NCI-H82 treated with DMSO at 0.1 percent for 48 hours (cell line): Measurements from ENCODE around the gene ZFP36L2.

Experiments used
- DNase-seq: peaks from one replicate; lab custom pipeline; 2025; ENCODE audit not compliant: unreplicated experiment; lab: John Stamatoyannopoulos, UW

The ZFP36L2 gene

DNA sequence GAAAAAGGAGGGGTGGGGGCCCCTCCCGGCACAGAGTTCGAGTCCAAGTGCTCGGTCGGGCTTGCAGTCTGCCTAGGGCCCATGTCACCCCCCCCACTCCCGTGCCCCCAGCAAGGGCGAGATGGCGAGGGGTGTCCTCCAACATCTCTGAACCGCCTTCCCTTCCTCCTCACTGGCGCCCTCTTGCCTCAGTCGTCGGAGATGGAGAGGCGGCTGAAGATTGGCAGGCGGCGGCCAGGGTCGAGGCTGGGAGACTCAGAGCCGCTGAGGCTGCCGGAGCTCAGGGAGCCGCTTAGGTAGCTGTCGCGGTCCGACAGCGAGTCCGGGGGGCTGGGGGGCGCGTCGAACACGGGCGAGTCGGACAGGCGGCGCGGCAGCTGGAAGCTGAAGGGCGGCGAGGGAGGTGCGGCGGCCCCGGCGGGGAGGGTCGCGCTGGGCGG, 2.3 kb downstream of the ZFP36L2 start:
- peak; percentile 62 for DNase-seq

DNA sequence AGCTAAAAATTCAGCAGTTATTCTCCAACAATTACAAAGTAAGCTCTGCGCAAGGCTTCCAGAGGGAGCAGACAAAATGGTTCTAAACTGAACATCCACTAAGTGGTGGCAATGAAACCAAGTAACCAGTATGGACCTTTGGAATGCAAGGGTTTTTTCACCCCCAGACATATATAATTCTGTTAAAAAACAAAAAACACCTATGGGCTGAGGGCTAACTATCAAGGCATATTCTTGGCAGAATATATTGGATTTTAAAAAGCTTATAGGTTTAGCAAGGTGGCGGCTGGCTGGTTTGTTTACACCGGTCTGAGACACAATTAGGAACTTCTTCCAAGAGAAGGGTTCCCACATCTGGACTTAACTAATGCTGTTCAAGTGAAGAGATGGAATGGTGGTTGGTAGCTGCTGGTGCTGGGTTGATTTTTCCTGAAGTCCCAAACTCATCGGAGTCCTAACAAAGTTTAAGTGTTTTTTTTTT, 2.8 kb downstream of the ZFP36L2 start:
- DNase-seq: no peak

DNA sequence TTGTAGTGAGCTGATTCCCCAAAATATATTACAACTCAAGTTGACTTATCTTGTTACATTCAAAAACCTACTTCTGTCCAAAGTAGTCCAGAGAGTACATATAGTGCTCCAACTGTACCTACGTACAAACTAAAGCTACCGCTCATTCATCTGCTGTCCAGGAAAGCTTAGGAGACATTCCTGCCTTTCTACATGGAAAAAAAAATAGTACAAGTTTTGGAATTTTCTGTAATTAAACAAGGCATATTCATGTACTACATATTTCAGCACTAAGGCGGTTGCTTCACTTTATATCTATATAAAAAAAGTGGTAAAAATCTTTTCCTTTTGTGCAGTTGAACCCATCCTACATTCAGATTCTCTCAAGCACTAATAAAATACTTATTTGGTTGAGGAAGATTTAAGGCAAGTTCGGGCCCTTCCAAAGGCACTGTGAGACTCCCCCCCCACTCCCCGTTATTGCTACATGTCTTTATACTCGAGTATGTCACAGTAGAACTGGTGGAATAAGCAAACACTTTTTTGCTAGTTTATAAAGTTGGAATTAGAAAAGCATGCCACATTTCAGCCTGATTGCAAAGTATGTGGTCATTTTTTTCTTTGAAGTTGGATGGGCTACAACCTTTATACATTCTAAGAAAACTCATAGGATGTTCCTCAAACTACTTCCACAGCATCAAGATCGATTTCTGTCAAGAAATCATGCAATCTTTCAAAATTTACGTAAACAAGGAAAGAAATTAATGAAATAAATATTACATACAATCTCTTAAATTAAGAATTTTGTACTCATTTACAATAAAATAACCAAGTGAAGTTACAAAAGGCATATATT, 3.7 kb downstream of the ZFP36L2 start:
- no peak for DNase-seq

DNA sequence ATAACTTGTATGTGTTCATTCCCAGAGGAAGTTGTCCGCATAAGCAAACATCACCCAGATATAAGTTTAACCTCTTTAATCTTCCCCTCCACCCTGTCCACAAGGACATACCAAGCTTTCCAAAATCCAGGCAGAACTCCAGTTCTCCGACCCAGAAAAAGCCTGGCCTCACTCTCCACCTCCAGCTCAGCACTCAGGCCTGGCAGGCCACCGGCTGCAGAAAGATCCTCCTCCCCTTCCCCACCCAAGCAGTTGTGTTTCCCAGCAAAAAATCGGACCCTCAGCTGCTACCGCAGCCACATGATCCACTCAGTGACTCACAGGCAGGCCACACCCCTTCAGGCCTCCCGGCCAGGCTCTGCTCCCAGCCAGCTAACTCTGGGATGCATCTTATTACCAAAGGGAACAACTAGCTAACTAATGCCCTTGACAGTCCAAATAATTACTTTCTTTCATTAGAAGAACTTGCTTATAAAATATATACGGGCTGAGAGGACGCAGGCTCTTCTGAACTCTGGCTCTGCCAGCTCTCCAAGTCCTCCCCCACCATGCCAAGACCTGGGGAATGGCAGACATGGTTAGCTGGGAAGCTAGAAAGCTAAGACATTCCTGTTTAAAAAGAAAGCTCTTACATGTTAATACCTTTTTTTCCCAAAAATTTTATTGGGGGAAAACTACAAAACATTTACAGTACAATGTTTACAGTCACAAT, 4.5 kb downstream of the ZFP36L2 start:
- peak; percentile 53 for DNase-seq

GRCh38 chr2:43221124-43221762, 5.2 kb downstream of the ZFP36L2 start:
- no peak for DNase-seq

GRCh38 chr2:43220760-43221123, 5.7 kb downstream of the ZFP36L2 start:
- no peak for DNase-seq

DNA sequence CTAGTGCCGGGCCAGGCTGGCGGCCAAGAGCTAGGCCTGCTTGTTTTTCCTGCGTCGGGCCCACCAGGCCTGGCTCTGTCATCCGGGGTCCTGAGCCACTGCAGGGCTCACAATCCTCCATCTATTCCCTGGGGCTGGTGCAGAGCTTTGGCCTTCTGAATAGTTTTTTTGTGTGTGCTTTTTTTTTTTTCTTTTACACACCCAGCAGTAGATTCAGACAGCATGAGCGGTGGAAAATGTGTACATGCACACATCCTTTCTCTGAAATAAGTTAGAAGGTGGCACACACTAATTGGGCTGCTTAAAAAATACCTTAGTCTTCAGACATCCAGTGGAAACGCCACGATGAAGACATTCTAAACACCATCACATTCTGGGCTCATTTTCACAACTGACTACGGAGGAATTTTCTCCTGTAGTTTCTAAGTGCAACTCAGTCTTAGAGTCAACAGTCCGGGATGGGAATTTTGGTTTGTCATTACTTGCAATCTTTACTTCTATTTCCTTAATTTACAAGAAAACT, 6.1 kb downstream of the ZFP36L2 start:
- no peak for DNase-seq

GRCh38 chr2:43219383-43220228, 6.8 kb downstream of the ZFP36L2 start:
- DNase-seq: no peak

DNA sequence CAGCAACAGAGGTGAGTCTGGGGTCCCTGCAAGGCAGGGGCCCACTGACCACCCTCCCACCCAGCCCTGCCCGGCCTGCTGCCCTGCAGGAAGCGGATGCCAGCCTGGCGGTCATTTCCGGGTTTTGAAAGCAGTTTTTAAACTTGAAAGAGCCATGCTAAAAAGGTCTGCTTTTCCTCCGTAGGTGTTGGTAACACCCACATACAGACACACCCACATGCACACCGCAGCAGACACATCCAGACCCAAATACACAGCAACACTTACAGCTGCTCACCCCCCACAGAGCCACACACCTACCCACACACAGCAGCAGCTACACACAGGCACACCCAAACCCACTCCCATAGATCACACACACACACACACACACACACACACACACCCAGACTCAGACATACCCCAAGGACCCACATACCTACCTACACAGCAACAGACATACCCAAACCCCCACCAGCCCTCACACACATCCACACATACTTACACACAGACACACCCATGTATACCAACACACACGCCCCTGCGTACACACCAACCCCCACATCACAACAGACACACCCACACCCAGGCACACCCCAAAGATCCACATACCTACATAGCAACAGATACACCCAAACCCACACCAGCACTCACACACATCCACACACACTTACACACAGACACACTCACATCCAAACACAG, 7.6 kb downstream of the ZFP36L2 start:
- DNase-seq: no peak

- no peak for DNase-seq
These were observed 8.2 kb downstream of the ZFP36L2 start for GRCh38 chr2:43218155-43218701.

DNA sequence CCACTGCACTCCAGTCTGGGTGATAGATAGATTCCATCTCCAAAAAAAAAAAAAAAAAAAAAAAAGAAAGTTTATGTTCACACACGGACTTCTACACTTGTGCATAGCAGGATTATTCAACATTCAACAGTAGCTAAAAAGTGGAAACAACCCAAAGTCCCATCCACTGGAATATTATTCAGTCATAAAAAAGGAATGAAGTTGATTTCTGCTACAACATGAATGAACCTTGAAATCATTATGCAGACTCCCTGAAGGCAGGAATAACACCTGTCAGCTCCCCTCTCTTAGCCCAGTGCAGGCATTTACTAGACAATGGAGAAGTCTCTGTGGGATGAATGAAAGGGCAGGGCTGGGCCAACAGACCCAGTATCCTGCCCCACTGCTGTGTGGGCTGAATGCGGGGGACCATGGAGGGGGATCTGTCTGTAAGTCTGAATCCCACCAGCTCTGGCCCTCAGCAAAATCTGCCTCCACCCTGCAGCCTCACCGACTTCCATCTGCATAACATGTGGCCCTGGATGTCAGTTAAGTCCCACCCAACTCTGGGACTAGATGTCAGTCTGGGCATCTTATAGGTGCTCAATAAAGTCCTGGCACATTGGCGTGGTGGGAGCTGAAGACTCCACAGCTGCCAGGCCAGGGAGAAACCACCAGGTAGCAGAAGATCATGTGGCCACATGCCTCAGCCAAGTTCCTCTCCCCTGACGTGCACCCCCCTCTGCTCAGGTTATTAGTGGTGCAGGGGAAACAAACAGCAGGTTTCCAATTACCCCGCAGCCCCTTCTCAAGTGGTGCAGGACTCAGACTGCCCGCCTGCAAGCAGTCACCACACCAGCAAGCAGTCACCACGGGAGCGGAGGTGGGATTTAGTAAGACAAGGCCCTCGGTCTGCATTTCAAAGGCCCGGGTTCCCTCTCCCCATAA, 8.9 kb downstream of the ZFP36L2 start:
- no peak for DNase-seq

GRCh38 chr2:43216629-43217028, 9.8 kb downstream of the ZFP36L2 start:
- no peak for DNase-seq

GRCh38 chr2:43215673-43216255, 10.6 kb downstream of the ZFP36L2 start:
- DNase-seq: no peak

DNA sequence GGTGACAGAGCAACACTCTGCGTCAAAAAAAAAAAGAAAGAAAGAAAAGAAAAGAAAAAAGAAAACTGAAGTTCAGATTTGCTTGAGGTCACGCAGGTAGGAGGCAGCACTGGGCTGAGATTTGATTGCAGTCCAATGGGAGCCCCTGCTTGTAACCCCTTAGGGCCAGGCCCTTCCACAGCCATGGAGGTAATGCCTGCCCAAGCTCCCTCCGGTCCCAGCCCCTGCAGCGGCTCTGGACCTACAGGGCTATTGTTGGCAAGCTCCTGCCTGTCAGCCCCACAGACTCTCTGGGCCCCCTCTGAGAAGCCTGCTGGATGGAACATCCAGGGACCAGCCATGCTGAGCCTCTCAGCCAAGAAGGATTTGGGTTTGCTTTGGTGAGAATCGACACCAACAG, 12.2 kb downstream of the ZFP36L2 start:
- DNase-seq: no peak

DNA sequence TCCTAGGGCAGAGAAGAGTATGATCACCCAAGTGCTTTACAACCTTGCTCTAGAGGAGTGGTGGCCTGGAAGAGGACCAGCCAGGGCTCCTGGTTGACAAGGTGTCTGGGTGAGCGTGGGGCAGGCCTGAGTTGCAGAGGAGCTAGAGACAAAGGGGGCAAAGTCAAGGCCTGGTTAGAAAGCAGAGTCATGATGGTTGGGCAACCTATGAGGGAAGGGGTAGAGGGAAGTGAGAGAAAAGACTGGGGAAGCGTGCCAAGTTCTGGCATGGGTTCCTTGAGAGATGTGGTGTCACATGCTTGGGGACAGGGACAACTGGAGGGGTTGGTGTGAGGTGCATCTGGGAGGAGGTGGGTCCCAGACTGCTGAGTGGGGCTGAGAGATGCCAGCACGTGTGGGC, 13.5 kb downstream of the ZFP36L2 start:
- no peak for DNase-seq

GRCh38 chr2:43212216-43212835, 14.1 kb downstream of the ZFP36L2 start:
- no peak for DNase-seq

GRCh38 chr2:43210467-43211303, 15.7 kb downstream of the ZFP36L2 start:
- DNase-seq: no peak
